ENCODE data around the gene FAM174C.

The FAM174C gene

DNA sequence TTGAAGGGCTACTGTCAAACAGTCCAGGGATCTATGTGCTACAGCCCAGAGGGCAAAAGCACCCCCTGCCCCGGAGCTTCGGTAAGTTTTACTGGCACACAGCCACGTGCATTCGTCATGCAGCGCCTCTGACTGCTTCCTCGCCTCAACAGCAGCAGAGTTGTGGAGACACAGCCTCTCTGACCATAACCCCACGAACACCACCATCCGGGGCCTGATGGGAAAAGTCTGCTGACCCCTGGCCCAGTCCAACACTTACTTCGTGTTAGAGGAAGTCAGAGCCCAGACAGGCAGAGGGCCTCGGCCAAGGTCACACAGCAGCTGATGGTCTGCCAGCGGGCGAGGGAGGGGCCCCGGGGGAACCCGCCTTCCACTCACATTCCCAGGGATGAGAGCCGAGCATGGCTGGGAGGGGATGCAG is 42.7 kb upstream of the FAM174C start:
- peaks cover 13% of the 10 kb centered on the region for H3K4me1 ChIP-seq (ENCODE audit: control insufficient read depth, insufficient read depth, low read length)
- no peaks in the 10 kb centered on the region for H3K27me3 ChIP-seq (replicated peaks; ENCODE audit: control insufficient read depth, insufficient read depth, low read length)
- H3K36me3 ChIP-seq (ENCODE audit: control insufficient read depth, insufficient read depth, low read length, severe bottlenecking) = no peaks in the 10 kb centered on the region

DNA sequence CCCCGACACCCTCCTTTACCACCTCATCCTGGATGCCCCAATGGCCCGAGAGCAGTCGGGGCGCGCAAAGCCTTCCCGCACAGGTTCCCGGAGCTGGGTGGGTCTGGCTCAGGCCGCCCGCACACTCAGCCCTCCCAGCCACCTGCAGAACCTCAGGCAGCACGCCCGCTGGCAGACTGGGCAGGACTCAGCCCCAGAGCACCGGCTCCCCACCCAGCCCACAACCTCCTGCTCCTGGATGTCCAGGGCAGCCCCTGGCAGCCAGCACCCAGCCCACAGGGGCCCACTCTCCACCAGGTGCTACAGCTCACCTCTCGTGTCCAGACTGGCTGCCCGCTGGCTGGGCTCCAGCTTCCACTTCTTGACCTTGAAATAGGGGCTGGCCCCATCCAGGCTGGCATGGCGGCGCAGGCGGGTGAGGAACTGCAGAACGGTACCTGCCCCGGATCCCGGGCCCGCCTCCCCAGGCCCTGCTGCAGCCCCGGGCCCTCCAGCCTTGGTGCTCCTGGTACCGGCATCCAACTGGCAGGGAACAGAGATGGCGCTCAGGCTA is 42.1 kb upstream of the FAM174C start:
- no peak overlapping the region for H3K4me3 ChIP-seq (ENCODE audit: low read length)
- DNase-seq (ENCODE audit: low read depth) = no peak
- peak overlapping the region; percentile 22 for H3K9ac ChIP-seq (ENCODE audit: low read length)
- no peaks in the 10 kb centered on the region for H3K27me3 ChIP-seq (replicated peaks; ENCODE audit: control insufficient read depth, insufficient read depth, low read length)
- no peaks in the 10 kb centered on the region for H3K9me3 ChIP-seq (ENCODE audit: control insufficient read depth, low read length)
- H3K4me1 ChIP-seq (ENCODE audit: control insufficient read depth, insufficient read depth, low read length) = peaks cover 13% of the 10 kb centered on the region
- no peaks in the 10 kb centered on the region for H3K36me3 ChIP-seq (ENCODE audit: control insufficient read depth, insufficient read depth, low read length, severe bottlenecking)

More for the DNA sequence above, 42.7 kb upstream of the FAM174C start:
- Histone ChIP-seq H3K9me3 (ENCODE audit: control insufficient read depth, low read length) (no peaks in the 10 kb centered on the region), H3K4me3 (ENCODE audit: low read length) (no peak overlapping the region), H3K9ac (ENCODE audit: low read length) (peak overlapping the region; percentile 22)
- DNase-seq (ENCODE audit: low read depth) = no peak

DNA sequence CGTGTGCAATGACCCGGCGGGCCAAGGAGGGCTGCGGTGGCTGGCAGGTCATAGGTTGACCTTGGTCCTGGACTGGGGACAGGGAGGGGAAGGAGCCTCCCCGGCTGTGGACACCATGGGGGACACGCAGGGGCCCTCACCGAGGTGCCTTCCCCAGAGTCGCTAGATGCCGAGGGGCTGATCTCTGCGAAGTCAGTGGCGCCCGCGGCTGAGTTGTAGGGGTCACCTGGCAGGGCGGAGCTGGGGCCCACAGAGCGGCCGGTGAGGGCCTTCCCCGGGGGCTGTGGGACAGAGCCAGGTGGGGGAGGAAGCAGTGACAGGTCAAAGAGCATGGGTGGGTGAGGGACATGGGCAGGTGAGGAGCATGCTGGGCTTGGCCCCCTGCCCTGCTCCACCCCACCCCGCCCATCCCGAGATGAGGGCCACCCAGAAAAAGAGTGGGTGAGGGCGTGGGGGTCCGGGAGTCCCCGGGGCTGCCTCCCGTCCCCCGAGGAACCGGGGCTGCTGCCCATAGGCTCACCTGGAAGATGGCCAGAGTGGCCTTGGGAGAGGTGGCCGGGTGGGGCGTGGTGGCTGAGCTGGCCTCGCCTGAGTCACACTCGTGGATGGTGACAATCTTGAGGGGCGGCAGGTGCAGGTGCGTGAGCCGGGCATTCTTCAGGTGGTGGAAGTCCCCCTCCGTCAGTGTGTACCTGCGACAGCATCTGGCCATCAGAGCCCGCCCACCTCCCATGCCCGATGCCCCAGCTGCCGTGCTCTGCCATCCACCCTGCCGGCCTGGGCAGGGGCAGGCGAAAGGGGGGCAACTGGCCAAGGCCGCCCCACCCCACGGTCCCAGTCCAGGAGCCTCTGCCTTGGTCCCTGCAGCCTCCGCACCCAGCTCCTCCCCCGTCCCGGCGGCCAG is 41.0 kb upstream of the FAM174C start:
- H3K27me3 ChIP-seq (replicated peaks; ENCODE audit: control insufficient read depth, insufficient read depth, low read length) = no peaks in the 10 kb centered on the region
- H3K36me3 ChIP-seq (ENCODE audit: control insufficient read depth, insufficient read depth, low read length, severe bottlenecking) = no peaks in the 10 kb centered on the region
- H3K9ac ChIP-seq (ENCODE audit: low read length) = no peak overlapping the region
- H3K4me1 ChIP-seq (ENCODE audit: control insufficient read depth, insufficient read depth, low read length) = peaks cover 13% of the 10 kb centered on the region
- H3K4me3 ChIP-seq (ENCODE audit: low read length) = no peak overlapping the region
- no peaks in the 10 kb centered on the region for H3K9me3 ChIP-seq (ENCODE audit: control insufficient read depth, low read length)
- DNase-seq (ENCODE audit: low read depth) = no peak

DNA sequence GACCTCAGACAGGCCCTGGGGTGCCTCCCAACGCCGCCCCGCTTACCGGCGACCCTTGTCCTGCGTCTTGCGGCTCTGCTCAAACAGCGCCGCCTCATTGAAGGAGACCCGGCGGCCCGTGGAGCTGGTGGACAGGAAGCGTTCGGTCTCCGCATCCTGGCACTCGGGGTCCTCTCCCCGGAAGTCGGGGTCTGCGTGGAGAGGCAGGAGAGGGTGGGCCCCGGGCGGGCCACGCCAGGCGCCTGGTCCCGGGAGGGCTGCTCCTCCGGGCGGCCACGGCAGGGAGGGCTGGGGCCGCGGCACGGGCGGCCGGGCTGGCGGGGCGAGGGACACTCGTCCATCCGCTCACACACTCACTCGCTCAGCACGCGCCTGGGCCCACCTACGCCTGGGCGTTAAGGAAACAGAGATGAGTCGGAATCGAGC is 40.4 kb upstream of the FAM174C start:
- Histone ChIP-seq H3K36me3 (ENCODE audit: control insufficient read depth, insufficient read depth, low read length, severe bottlenecking) (no peaks in the 10 kb centered on the region), H3K27me3 (replicated peaks; ENCODE audit: control insufficient read depth, insufficient read depth, low read length) (no peaks in the 10 kb centered on the region), H3K4me1 (ENCODE audit: control insufficient read depth, insufficient read depth, low read length) (peaks cover 17% of the 10 kb centered on the region), H3K9me3 (ENCODE audit: control insufficient read depth, low read length) (no peaks in the 10 kb centered on the region), H3K9ac (ENCODE audit: low read length) (no peak overlapping the region), H3K4me3 (ENCODE audit: low read length) (no peak overlapping the region)
- DNase-seq (ENCODE audit: low read depth) = no peak

DNA sequence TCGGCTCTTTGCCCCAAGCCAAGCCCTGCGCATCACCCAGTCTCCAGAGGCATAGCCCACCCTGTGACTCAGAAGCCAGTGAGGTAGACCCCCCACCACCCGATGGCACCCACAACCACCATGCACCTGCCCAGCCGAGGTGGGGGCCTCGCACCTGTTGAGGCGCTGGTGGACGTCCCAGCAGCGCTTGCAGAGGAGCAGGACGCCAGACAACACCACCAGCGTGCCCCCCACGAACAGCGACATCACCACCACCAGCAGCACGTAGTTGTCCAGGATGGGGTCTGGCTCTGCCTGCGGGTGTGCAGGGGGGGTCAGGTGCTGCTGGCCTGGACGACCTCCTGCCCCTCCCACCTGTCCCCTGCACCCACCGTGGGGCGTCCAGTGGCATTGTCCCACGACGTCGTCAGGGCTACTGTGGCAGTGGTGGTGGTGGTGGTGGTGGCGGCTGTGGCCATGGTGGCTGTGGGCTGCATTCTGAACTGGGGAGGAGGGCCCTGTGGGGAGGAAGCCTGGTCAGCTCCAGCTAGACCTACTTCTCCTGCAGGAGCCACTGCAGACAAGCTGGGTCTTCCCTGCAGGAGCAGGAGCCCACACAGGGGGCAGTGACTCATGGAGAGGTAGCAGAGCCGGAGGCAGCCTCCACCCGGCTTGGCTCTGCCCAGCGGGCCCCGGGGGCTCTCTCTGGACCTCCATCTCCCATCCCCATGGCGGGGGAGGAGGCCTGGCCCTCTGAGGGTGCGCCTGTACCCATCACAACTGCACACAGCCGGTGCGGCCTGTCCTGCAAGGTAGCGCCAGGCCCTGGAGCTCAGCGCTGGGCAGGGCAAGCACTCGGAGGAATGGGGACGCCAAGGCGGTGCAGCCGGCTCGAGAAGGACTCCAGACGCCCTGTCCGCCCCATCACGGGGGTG is 39.4 kb upstream of the FAM174C start:
- Histone ChIP-seq H3K9ac (ENCODE audit: low read length) (peak overlapping the region; percentile 25), H3K9me3 (ENCODE audit: control insufficient read depth, low read length) (no peaks in the 10 kb centered on the region), H3K4me1 (ENCODE audit: control insufficient read depth, insufficient read depth, low read length) (peaks cover 19% of the 10 kb centered on the region), H3K27me3 (replicated peaks; ENCODE audit: control insufficient read depth, insufficient read depth, low read length) (no peaks in the 10 kb centered on the region), H3K4me3 (ENCODE audit: low read length) (no peak overlapping the region), H3K36me3 (ENCODE audit: control insufficient read depth, insufficient read depth, low read length, severe bottlenecking) (no peaks in the 10 kb centered on the region)
- DNase-seq (ENCODE audit: low read depth) = no peak

DNA sequence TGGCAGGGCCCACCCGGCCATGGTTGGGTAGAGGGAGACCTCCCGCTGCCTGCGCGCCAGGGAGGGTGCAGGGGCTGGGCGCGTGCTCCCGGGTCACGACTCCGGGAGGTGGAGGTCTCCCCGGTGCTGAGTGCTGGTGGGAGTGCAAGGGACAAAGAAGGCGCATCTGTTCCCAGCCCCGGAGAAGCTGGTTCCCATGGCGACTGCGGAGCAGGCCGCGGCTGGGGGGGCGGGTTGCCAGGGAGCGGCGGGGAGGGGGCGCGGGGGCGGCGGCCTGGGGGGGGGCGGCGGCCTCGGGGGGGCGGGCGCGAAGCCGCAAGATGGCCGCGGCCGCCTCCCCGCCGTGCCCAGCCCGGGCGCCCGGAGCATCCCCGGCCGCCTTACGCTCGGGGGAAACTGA is 38.8 kb upstream of the FAM174C start:
- Histone ChIP-seq H3K9me3 (ENCODE audit: control insufficient read depth, low read length) (no peaks in the 10 kb centered on the region), H3K27me3 (replicated peaks; ENCODE audit: control insufficient read depth, insufficient read depth, low read length) (no peaks in the 10 kb centered on the region), H3K4me1 (ENCODE audit: control insufficient read depth, insufficient read depth, low read length) (peaks cover 25% of the 10 kb centered on the region), H3K9ac (ENCODE audit: low read length) (peak overlapping the region; percentile 81), H3K36me3 (ENCODE audit: control insufficient read depth, insufficient read depth, low read length, severe bottlenecking) (no peaks in the 10 kb centered on the region), H3K4me3 (ENCODE audit: low read length) (peak overlapping the region; percentile 82)
- DNase-seq (ENCODE audit: low read depth) = no peak

DNA sequence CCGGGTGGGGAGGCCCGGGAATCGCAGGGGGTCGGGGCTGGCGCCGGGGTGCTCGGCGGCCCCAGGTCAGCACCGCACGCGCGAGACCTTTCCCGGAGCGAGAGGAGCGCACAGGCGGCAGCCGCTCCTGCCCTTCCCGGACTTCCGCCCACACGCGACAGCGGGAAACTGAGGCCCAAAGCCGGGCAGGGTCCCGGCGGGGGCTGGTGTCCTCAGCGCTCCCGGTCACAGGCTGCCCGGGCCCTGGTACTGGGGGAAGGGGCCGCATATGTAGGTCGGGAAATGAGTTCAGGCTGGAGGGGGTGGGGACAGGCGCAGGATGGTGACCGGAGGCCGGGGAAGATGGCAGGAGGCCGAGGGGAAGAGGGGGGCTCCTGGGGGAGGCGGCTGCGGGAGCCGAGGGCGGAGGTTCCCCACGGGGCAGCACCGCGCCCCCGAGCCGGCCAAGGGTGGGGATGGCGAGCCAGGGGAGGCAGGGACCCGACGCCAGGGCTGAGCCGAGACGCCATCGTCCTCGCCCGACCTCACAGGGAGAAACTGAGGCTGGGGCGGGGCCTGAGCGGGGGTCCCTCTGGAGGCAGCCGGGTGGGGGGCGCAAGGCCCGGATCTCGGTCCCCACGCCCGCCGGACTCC is 38.2 kb upstream of the FAM174C start:
- H3K36me3 ChIP-seq (ENCODE audit: control insufficient read depth, insufficient read depth, low read length, severe bottlenecking) = no peaks in the 10 kb centered on the region
- peak; percentile 56 for DNase-seq (ENCODE audit: low read depth)

DNA sequence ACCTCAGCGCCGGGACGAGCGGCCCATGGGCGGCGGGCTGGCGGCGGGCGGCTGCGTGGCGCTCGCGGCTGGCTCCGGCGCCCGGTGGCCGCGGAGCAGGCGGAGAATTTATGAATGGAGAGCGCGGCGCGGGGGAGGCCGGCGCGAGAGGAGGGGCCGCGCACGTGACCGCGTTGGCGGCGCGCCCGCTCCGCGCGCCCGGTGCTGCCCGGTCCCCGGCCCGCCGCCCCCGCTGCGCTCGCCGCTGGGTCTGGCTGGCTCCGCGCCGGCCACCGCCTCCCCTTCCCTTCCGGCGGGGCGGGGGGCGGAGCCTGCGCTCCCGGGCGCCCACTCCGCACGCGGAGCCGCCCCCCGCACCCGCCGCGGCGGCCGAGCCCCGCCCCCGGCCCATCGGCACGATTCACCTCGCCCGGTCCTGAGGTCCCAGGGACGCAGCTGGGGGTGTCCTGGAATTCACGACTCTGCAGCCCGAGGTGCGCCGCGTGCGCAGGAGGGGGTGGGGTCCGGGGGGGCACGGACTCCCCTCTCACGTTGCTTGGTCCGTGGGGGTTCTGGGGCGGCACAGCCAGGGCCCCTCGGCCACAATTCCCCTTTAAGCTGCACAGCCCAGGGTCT is 37.5 kb upstream of the FAM174C start, which contains the start of gene CBARP:
TSS of gene CBARP (minus strand) at position 252 of the 615 bp plus-strand sequence. CDS start 1,905 bp downstream, outside the sequence.
- Histone ChIP-seq H3K27me3 (replicated peaks; ENCODE audit: control insufficient read depth, insufficient read depth, low read length) (no peaks in the 10 kb centered on the region), H3K9me3 (ENCODE audit: control insufficient read depth, low read length) (no peaks in the 10 kb centered on the region), H3K9ac (ENCODE audit: low read length) (peak within 1 kb of the TSS; percentile 81), H3K4me1 (ENCODE audit: control insufficient read depth, insufficient read depth, low read length) (peaks cover 26% of the 10 kb centered on the region), H3K4me3 (ENCODE audit: low read length) (peak within 1 kb of the TSS; percentile 82), H3K36me3 (ENCODE audit: control insufficient read depth, insufficient read depth, low read length, severe bottlenecking) (no peaks in the 10 kb centered on the region)
- DNase-seq (ENCODE audit: low read depth) = peak; percentile 76

More for the DNA sequence above, 38.2 kb upstream of the FAM174C start:
- Histone ChIP-seq H3K9ac (ENCODE audit: low read length) (peak overlapping the region; percentile 81), H3K4me1 (ENCODE audit: control insufficient read depth, insufficient read depth, low read length) (peaks cover 26% of the 10 kb centered on the region), H3K27me3 (replicated peaks; ENCODE audit: control insufficient read depth, insufficient read depth, low read length) (no peaks in the 10 kb centered on the region), H3K9me3 (ENCODE audit: control insufficient read depth, low read length) (no peaks in the 10 kb centered on the region), H3K4me3 (ENCODE audit: low read length) (peak overlapping the region; percentile 82)

DNA sequence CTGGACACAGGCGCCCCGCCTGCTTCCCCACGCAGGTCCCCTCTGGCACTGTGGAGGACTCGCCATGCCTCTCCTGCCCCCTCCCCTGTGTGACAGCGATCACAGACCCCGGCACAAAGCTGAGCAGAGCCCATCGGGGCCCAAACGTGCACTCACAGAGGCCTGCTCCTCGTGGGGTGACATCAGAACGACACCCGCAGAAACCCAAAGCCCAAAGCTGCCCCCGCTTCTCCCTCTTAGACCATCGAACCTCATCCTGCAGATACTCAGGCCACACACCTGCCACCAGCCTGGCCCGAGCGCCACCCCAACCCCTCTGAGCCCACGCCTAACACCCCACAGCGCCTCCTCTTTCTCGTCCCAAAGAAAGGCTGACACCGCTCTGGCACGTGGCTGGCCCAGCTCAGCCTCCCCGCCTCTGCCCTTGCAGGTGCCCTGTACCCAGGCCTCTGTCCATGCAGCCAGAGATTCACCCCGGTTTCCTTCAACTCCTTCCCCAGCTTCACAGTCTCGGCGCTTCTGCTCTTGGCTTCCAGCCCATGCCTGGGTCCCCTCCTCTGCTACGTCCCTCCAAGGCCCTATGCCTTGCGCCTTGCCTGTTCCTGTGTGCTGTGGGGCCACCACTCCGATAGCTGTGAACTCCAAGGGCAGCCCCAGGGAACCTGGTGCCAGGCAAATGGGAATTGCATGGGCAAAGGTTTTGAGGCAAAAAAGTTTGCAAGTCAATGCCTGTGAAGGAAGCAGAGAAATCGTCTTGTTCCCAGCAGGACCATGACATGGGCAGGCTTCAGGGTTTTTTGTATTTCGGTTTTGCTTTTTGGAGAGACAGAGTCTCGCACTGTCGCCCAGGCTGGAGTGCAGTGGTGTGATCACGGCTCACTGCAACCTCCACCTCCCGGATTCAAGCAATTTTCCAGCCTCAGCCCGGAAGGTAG is 36.7 kb upstream of the FAM174C start:
- no peak for DNase-seq (ENCODE audit: low read depth)
- H3K9ac ChIP-seq (ENCODE audit: low read length) = no peak overlapping the region
- H3K9me3 ChIP-seq (ENCODE audit: control insufficient read depth, low read length) = no peaks in the 10 kb centered on the region
- H3K4me3 ChIP-seq (ENCODE audit: low read length) = no peak overlapping the region
- no peaks in the 10 kb centered on the region for H3K27me3 ChIP-seq (replicated peaks; ENCODE audit: control insufficient read depth, insufficient read depth, low read length)
- no peaks in the 10 kb centered on the region for H3K36me3 ChIP-seq (ENCODE audit: control insufficient read depth, insufficient read depth, low read length, severe bottlenecking)
- peaks cover 28% of the 10 kb centered on the region for H3K4me1 ChIP-seq (ENCODE audit: control insufficient read depth, insufficient read depth, low read length)

Measured in adipocyte (in vitro differentiated cells).